GM12878 (cell line): ENCODE measurements around the gene OR52I2. TPM values are rescaled to one million over a fixed set of nuclear protein-coding genes. Genes with fewer than 3 reads are reported as not detected.

Experiments
- ATAC-seq: fragments of 200-7000 bp; cut with Tn5 transposase; 3 replicates; pipeline ENCODE4 v1.9.1; 2020; ENCODE audit warnings: mild to moderate bottlenecking, moderate library complexity
- BruUV-seq: library from RNA; stranded (reverse); fragments of 400-500 nt; replicated peaks from 2 replicates; lab custom pipeline; 2021; lab: Mats Ljungman, UMichigan
- CTCF ChIA-PET: fragments of 300-600 bp; sonication (Branson Sonifier 250); formaldehyde crosslinking; extraction: SDS; loops from one replicate; lab custom pipeline; 2021; ENCODE audit warnings: inconsistent platforms; lab: Yijun Ruan, JAX
- POLR2A ChIA-PET: fragments of 350-600 bp; formaldehyde crosslinking; extraction: SDS; loops from one replicate; lab custom pipeline; 2021; ENCODE audit warnings: inconsistent platforms; lab: Charles Lee
- RAD21 ChIA-PET: fragments of 300-600 bp; sonication (Branson Sonifier 250); formaldehyde crosslinking; loops from one replicate; lab custom pipeline; 2023; ENCODE audit warnings: antibody characterized with exemption; ENCODE audit not compliant: unreplicated experiment; lab: Charles Lee
- SMC1A ChIA-PET: fragments of 300-600 bp; sonication (Branson Sonifier 250); formaldehyde crosslinking; loops from one replicate; lab custom pipeline; 2023; ENCODE audit not compliant: unreplicated experiment, uncharacterized antibody; lab: Charles Lee
- DNase-seq: peaks from one replicate; pipeline ENCODE4 v3.0.0-alpha.2; 2011; ENCODE audit warnings: low read depth, low spot score
- FAIRE-seq: peaks from 3 replicates; lab custom pipeline; 2011; peaks lifted over from hg19 to GRCh38; lab: Jason Lieb, UNC
- H2AFZ ChIP-seq: 2 replicates; pipeline ENCODE4 v1.6.0; 2011; ENCODE audit warnings: low read depth, low read length, control low read depth; ENCODE audit not compliant: control insufficient read depth
- H3K27ac ChIP-seq: 2 replicates; pipeline ENCODE4 v1.5.1; 2011; ENCODE audit warnings: control low read depth; ENCODE audit not compliant: control insufficient read depth, insufficient read depth
- H3K27me3 ChIP-seq, 2 experiments: replicated peaks in 1 of 2; 2 replicates each; pipeline versions ENCODE4 v1.6.0 to v1.6.1; 2011; ENCODE audit warnings: low read length in 1 of 2; ENCODE audit not compliant: control insufficient read depth in 2 of 2, insufficient read depth in 2 of 2
- H3K36me3 ChIP-seq, 2 experiments: 2 replicates each; pipeline ENCODE4 v1.5.1; 2011; ENCODE audit warnings: low read length in 1 of 2; ENCODE audit not compliant: control insufficient read depth in 2 of 2, insufficient read depth in 2 of 2
- H3K4me1 ChIP-seq: 2 replicates; pipeline ENCODE4 v1.6.1; 2011; ENCODE audit warnings: mild to moderate bottlenecking, low read length, moderate library complexity, mixed read lengths; ENCODE audit not compliant: control insufficient read depth, insufficient read depth
- H3K4me2 ChIP-seq: 2 replicates; pipeline ENCODE4 v1.6.0; 2011; ENCODE audit warnings: control low read depth; ENCODE audit not compliant: control insufficient read depth, insufficient read depth
- H3K4me3 ChIP-seq: fragments of 200-600 bp; sonication (generic); 2 replicates; pipeline ENCODE4 v1.5.1; 2016
- H3K79me2 ChIP-seq: 2 replicates; pipeline ENCODE4 v1.6.0; 2011; ENCODE audit warnings: low read length; ENCODE audit not compliant: control insufficient read depth, insufficient read depth
- H3K9ac ChIP-seq: 2 replicates; pipeline ENCODE4 v1.8.0; 2011; ENCODE audit warnings: low read length, control low read depth, mixed read lengths; ENCODE audit not compliant: control insufficient read depth, insufficient read depth
- H3K9me3 ChIP-seq: replicated peaks from 3 replicates; pipeline ENCODE4 v1.5.1; 2011; ENCODE audit warnings: mild to moderate bottlenecking, low read length; ENCODE audit not compliant: control insufficient read depth, insufficient read depth
- H4K20me1 ChIP-seq: 2 replicates; pipeline ENCODE4 v1.6.0; 2011; ENCODE audit not compliant: control insufficient read depth, insufficient read depth
- CBX5 ChIP-seq: sonication (generic); IDR thresholded peaks from 2 replicates; pipeline ENCODE4 v1.6.1; 2016; ENCODE audit warnings: low read depth, moderate library complexity, mild to moderate bottlenecking, inconsistent platforms
- DPF2 ChIP-seq: fragments of 450-650 bp; IDR thresholded peaks from 2 replicates; pipeline ENCODE4 v1.6.1; 2017; ENCODE audit warnings: mild to moderate bottlenecking
- KLF5 ChIP-seq: fragments of 450-650 bp; IDR thresholded peaks from 2 replicates; pipeline ENCODE4 v1.6.1; 2014; ENCODE audit warnings: mild to moderate bottlenecking; ENCODE audit not compliant: partially characterized antibody
- PML ChIP-seq: IDR thresholded peaks from 2 replicates; pipeline ENCODE4 v1.6.1; 2012; ENCODE audit warnings: low read length, inconsistent platforms
- RUNX3 ChIP-seq: IDR thresholded peaks from 2 replicates; pipeline ENCODE4 v1.6.1; 2012; ENCODE audit warnings: low read length, inconsistent platforms
- SMAD1 ChIP-seq: fragments of 450-650 bp; IDR thresholded peaks from 2 replicates; pipeline ENCODE4 v1.6.1; 2018; ENCODE audit warnings: mild to moderate bottlenecking, low read depth; ENCODE audit not compliant: partially characterized antibody
- WGBS: methylation state at CpG from one replicate; pipeline ENCODE4 v1.1.6; 2016; ENCODE audit warnings: low lambda C conversion rate; ENCODE audit not compliant: insufficient replicate concordance, insufficient coverage; ENCODE audit errors: missing lambda C conversion rate; 5-methylcytosine and 5-hydroxymethylcytosine counted together
- in situ Hi-C: fragments of 300-500 bp; cut with MboI; formaldehyde crosslinking; loops from 9 replicates; pipeline ENCODE4 v1.14.3; 2018; ENCODE audit warnings: mixed read lengths
- intact Hi-C: fragments of 100-400 bp; cut with micrococcal nuclease; formaldehyde crosslinking; loops from one replicate; pipeline ENCODE4 v1.14.2; 2022; ENCODE audit not compliant: unreplicated experiment
- polyA plus RNA-seq, 11 experiments: library from polyadenylated mRNA; depleted of rRNA in 4 of 11; unstranded in 6 of 11; stranded (reverse) in 5 of 11; fragments of >200 nt; fragmentation: Nextera tagmentation in 4 of 11; fragmentation: Illumina TruSeq in 1 of 11; extraction: Ambion mirVana in 4 of 11; extraction: Trizol in 1 of 11; gene quantifications; 1 replicate in 1 of 11; 2 replicates in 10 of 11; pipeline versions ENCODE4 v1.2.1 to v1.2.3, GENCODE V29; 2011 to 2016; ENCODE audit warnings: inconsistent platforms in 2 of 11, missing spikeins in 2 of 11, low read depth in 1 of 11
- total RNA-seq, 4 experiments: library from RNA; depleted of rRNA in 3 of 4; stranded (reverse); fragments of >200 nt in 3 of 4; fragmentation: Illumina TruSeq in 1 of 4; extraction: Trizol in 1 of 4; gene quantifications; 2 replicates each; pipeline versions ENCODE4 v1.2.1 to v1.2.3, GENCODE V29; 2013 to 2021
- TF ChIP-seq, protein P1 (sequence below): fragments of 450-650 bp; IDR thresholded peaks from 2 replicates; pipeline ENCODE4 v1.6.1; 2014; ENCODE audit warnings: mild to moderate bottlenecking

Gene OR52I2
- total and polyA plus RNA-seq, 10 of the 15 experiments (the other 5 are each of a cell fraction or from before 2014, with no cell fraction given): 0.04 to 0.05 TPM; not detected in 8

GRCh38 chr11:4576880-4577279, 4.7 kb upstream of the OR52I2 start (continued):
- no peak for TF ChIP-seq KLF5
- no peak for TF ChIP-seq RUNX3
- TF ChIP-seq, protein P1, sequence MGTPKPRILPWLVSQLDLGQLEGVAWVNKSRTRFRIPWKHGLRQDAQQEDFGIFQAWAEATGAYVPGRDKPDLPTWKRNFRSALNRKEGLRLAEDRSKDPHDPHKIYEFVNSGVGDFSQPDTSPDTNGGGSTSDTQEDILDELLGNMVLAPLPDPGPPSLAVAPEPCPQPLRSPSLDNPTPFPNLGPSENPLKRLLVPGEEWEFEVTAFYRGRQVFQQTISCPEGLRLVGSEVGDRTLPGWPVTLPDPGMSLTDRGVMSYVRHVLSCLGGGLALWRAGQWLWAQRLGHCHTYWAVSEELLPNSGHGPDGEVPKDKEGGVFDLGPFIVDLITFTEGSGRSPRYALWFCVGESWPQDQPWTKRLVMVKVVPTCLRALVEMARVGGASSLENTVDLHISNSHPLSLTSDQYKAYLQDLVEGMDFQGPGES: no peak
- no peak for TF ChIP-seq DPF2

DNA sequence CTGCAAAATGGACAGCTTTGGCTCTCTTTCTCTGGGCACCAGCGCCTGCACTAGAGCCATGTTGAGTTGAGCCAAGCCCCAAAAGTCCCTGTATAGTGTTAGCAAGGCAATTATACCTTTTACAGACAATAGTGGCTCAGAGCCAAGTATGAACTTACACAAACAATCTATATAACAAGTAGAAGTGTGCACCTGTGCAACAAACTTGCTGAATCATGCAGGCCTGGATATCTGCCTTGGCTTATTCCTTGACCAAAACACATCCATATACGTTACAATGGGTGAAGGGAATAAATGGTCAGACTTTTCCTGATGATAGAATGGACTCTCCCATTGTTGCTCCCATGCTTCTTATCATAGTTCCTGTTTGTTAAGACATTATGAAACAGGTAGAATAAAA, 3.8 kb upstream of the OR52I2 start:
- intact Hi-C loops: no loop called here
- Histone ChIP-seq H3K27me3 (no peaks in the 10 kb centered on the region; a peak in 1 of 4 replicates), H3K79me2 (no peaks in the 10 kb centered on the region), H3K4me2 (no peak overlapping the region), H3K27ac (no peak overlapping the region), H3K9me3 (no peaks in the 10 kb centered on the region), H3K4me1 (no peaks in the 10 kb centered on the region), H2AFZ (no peak overlapping the region), H3K4me3 (no peak overlapping the region), H3K9ac (no peak overlapping the region), H4K20me1 (no peaks in the 10 kb centered on the region), H3K36me3 (no peaks in the 10 kb centered on the region)
- FAIRE-seq: no peak
- SMC1A ChIA-PET: interaction anchor here (1.1 kb wide), 1 partner anchor 18 kb away, joined by 3 read pairs; no protein-coding TSS in a partner anchor
- ATAC-seq: no peak
- CTCF ChIA-PET: no interaction called here
- POLR2A ChIA-PET: no interaction called here
- BruUV-seq: no TSS peak
- WGBS: 0% methylated on average over 2 of the region's 2 CpGs
- RAD21 ChIA-PET: no interaction called here
- no peak for DNase-seq
- in situ Hi-C loops: no loop called here
- TF ChIP-seq CBX5 (no peak), PML (no peak), SMAD1 (no peak)
